ENCODE measurements around the gene FHIT. TPM values are rescaled to one million over a fixed set of nuclear protein-coding genes. Genes with fewer than 3 reads are reported as not detected.

FHIT gene
- total RNA-seq, 2 experiments from 2014 or later: 86.0 to 90.6 TPM

- Histone ChIP-seq H3K4me3 (ENCODE audit: low read length) (no peak overlapping the region), H3K27me3 (ENCODE audit: control insufficient read depth in 1 of 2, insufficient read depth in 2 of 2, low read length in 2 of 2) (no peaks in the 10 kb centered on the region), H3K36me3 (ENCODE audit: insufficient read depth, low read length) (no peaks in the 10 kb centered on the region), H3K27ac (ENCODE audit: low read depth in 1 of 2, low read length in 2 of 2) (no peak overlapping the region), H3K9me3 (ENCODE audit: control insufficient read depth in 1 of 2, insufficient read depth in 1 of 2, low read length in 2 of 2) (no peaks in the 10 kb centered on the region), H3K4me1 (ENCODE audit: insufficient read depth, low read length) (no peaks in the 10 kb centered on the region)
- H3K36me3 Mint-ChIP-seq (ENCODE audit: low read depth): no peaks in the 10 kb centered on the region
- TF ChIP-seq CTCF (IDR thresholded peaks at IDR 0.05): no peak
- POLR2A ChIA-PET: no interaction called here
- intact Hi-C loops (cut with DNase I, micrococcal nuclease): no loop called here
- H3K9me3 Mint-ChIP-seq: peaks cover 4% of the 10 kb centered on the region
- ATAC-seq (ENCODE audit: poor library complexity) (no peak), DNase-seq (no peak)
- no peak overlapping the region for H3K4me3 Mint-ChIP-seq
- H3K27ac Mint-ChIP-seq: no peak overlapping the region
- H3K27me3 Mint-ChIP-seq: no peaks in the 10 kb centered on the region
- H3K4me1 Mint-ChIP-seq (ENCODE audit: low read depth): no peaks in the 10 kb centered on the region
- CTCF ChIA-PET: no interaction called here
Observed at GRCh38 chr3:60854791-60855190, 396.5 kb downstream of the FHIT start.

DNA sequence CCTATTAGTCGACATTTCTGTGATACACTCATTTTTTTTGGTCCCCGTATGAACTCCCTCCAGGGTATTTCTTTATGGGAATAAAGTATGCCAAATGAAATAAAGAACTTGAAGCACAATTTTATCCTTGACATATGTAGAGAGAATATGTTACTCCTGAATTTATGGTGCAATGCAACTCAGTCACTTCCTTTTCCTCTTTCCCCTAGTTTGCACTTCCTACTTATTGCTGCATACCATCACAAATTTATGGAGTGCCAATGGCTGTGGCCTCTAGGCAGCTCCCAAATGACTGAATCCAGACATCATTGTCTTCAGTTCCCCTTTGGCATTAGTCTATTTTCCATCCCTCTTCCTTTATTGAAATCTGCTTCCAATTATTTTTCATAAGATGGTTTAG is 403.5 kb downstream of the FHIT start:
- peaks cover 7% of the 10 kb centered on the region for H3K9me3 Mint-ChIP-seq
- ChIA-PET CTCF (no interaction called here), POLR2A (no interaction called here)
- no peaks in the 10 kb centered on the region for H3K4me1 ChIP-seq (ENCODE audit: insufficient read depth, low read length)
- ATAC-seq (ENCODE audit: poor library complexity) (no peak), DNase-seq (no peak)
- no peak overlapping the region for H3K4me3 Mint-ChIP-seq
- no peak overlapping the region for H3K27ac ChIP-seq (ENCODE audit: low read depth in 1 of 2, low read length in 2 of 2)
- no peak for TF ChIP-seq CTCF (IDR thresholded peaks at IDR 0.05)
- no peaks in the 10 kb centered on the region for H3K4me1 Mint-ChIP-seq (ENCODE audit: low read depth)
- H3K36me3 Mint-ChIP-seq (ENCODE audit: low read depth): no peaks in the 10 kb centered on the region
- no peak overlapping the region for H3K4me3 ChIP-seq (ENCODE audit: low read length)
- H3K27me3 Mint-ChIP-seq: no peaks in the 10 kb centered on the region
- H3K9me3 ChIP-seq (ENCODE audit: control insufficient read depth in 1 of 2, insufficient read depth in 1 of 2, low read length in 2 of 2): no peaks in the 10 kb centered on the region
- H3K27ac Mint-ChIP-seq: no peak overlapping the region
- intact Hi-C loops (cut with DNase I, micrococcal nuclease): no loop called here
- no peaks in the 10 kb centered on the region for H3K27me3 ChIP-seq (ENCODE audit: control insufficient read depth in 1 of 2, insufficient read depth in 2 of 2, low read length in 2 of 2)
- H3K36me3 ChIP-seq (ENCODE audit: insufficient read depth, low read length): no peaks in the 10 kb centered on the region

GRCh38 chr3:60844256-60844655 is 407.0 kb downstream of the FHIT start:
- no peaks in the 10 kb centered on the region for H3K4me1 ChIP-seq (ENCODE audit: insufficient read depth, low read length)
- no peaks in the 10 kb centered on the region for H3K9me3 ChIP-seq (ENCODE audit: control insufficient read depth in 1 of 2, insufficient read depth in 1 of 2, low read length in 2 of 2)
- Mint-ChIP-seq H3K4me1 (ENCODE audit: low read depth) (no peaks in the 10 kb centered on the region), H3K9me3 (no peaks in the 10 kb centered on the region), H3K4me3 (no peak overlapping the region), H3K27me3 (no peaks in the 10 kb centered on the region), H3K36me3 (ENCODE audit: low read depth) (no peaks in the 10 kb centered on the region), H3K27ac (no peak overlapping the region)
- intact Hi-C loops (cut with DNase I, micrococcal nuclease): no loop called here
- no peaks in the 10 kb centered on the region for H3K36me3 ChIP-seq (ENCODE audit: insufficient read depth, low read length)
- no peak overlapping the region for H3K27ac ChIP-seq (ENCODE audit: low read depth in 1 of 2, low read length in 2 of 2)
- DNase-seq (no peak), ATAC-seq (ENCODE audit: poor library complexity) (no peak)
- H3K27me3 ChIP-seq (ENCODE audit: control insufficient read depth in 1 of 2, insufficient read depth in 2 of 2, low read length in 2 of 2): no peaks in the 10 kb centered on the region
- H3K4me3 ChIP-seq (ENCODE audit: low read length): no peak overlapping the region
- ChIA-PET CTCF (no interaction called here), POLR2A (no interaction called here)
- TF ChIP-seq CTCF (IDR thresholded peaks at IDR 0.05): no peak

All from CD4-positive, alpha-beta T cell (primary cell).